ENCODE data around the gene GGA3.
"Not testable (repeated sequence)": the region's sequence is repeated elsewhere in the genome, so short reads cannot be mapped to it uniquely, and the experiment has no call there.

Gene GGA3

DNA sequence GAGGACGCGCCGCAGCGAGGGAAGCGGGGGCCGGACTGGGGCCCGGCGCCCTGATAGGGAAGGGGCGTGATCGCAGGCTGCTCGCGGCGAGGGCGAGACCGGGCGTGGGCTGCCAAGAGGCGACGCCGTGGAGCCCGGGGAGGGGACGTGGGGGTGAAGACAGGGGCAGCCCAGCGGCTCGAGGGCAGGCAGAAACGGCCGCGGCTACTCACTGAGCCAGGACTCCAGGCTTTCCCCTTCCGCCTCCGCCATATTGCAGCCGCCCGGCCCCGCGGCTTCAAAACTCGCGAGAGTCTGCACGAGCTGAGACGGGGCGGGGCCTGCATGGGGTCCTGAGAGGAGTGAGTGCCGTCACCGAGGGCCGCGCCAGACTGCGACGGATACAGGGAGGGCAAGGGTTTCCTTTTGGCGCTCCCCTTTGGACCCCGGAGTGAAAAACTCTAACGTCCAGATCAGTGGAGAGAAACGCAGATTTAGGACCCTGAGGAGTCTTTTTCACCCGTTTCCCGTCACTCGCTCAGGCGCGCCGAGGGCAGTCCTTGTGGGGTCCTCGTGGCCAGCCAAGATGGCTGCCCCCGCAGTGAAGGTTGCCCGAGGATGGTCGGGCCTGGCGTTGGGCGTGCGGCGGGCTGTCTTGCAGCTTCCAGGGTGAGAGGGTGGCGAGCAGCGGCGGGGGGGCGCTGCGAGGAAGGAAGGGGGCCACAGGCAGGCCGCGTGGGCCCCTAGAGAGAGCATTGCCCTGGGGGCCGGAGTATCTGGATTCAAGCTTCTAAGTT is at the start of gene GGA3, which contains the start of gene MRPS7:
GGA3 (minus strand) TSS at position 271 of the 776 bp plus-strand sequence; CDS start at position 252, 19 bp downstream.
MRPS7 (plus strand) TSS at position 544 of the 776 bp plus-strand sequence; CDS start at position 566, 22 bp downstream.
- DNase-seq, result peak; percentile 91 to 100 (median 95)

- no peak for DNase-seq
Observed at GRCh38 chr17:75308732-75309629, 47.6 kb upstream of the GGA3 start.

DNA sequence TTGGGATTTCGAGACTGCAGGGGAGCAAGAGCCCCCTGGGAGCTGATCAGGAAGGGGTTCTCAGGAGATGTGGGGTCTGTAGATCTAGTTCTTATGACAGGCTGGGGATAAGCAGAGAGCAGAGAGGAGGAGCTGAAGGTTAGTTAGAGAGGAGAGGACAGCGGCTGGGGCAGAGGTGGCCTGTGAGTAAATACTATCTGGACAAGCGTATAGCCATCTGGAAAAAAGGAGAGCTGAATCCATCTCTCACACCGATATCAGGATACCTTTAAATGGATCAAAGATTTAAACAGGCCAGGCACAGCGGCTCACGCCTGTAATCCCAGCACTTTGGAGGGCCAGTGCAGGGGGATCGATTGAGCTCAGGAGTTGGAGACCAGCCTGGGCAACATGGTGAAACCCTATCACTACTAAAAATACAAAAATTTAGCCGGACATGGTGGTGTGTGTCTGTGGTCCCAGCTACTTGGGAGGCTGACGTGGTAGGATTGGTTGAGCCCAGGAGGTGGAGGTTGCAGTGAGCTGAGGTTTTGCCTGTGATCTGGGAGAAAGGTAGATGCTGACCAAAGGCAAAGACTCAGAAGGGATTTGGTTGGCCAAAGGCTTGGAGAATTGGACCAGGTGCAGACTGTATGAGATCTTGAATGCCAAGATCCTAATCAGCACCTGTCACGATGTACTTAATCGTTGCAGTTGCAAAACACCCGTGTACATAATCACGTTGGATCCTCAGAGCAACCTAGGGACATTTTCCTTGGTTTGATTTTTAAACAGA is 46.7 kb upstream of the GGA3 start:
- DNase-seq, result no peak

GRCh38 chr17:75301502-75302206 is 40.2 kb upstream of the GGA3 start:
- DNase-seq, result no peak

- DNase-seq, result no peak
Observed at GRCh38 chr17:75301049-75301448, 39.6 kb upstream of the GGA3 start.

- no peak for DNase-seq
Observed at GRCh38 chr17:75300280-75300679, 38.9 kb upstream of the GGA3 start.

- DNase-seq, result no peak
Observed at GRCh38 chr17:75295201-75296158, 34.1 kb upstream of the GGA3 start.

DNA sequence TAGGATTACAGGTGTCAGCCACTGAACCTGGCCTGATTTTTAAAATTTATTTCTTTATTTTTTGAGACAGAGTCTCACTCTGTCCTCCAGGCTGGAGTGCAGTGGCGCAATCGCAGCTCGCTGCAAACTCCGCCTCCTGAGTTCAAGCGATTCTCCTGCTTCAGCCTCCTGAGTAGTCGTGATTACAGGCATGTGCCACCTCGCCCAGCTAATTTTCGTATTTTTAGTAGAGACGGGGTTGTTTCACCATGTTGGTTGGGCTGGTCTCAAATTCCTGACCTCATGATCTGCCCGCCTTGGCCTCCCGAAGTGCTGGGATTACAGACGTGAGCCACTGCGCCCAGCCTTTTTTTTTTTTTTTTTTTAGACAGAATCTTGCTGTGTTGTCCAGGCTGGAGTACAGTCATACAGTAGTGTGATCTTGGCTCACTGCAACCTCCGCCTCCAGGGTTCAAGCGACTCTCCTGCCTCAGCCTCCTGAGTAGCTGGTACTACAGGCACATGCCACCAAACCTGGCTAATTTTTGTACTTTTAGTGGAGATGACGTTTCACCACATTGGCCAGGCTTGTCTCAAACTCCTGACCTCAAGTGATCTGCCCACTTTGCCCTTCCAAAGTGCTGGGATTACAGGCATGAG is 31.5 kb upstream of the GGA3 start:
- not testable (repeated sequence) for DNase-seq

DNA sequence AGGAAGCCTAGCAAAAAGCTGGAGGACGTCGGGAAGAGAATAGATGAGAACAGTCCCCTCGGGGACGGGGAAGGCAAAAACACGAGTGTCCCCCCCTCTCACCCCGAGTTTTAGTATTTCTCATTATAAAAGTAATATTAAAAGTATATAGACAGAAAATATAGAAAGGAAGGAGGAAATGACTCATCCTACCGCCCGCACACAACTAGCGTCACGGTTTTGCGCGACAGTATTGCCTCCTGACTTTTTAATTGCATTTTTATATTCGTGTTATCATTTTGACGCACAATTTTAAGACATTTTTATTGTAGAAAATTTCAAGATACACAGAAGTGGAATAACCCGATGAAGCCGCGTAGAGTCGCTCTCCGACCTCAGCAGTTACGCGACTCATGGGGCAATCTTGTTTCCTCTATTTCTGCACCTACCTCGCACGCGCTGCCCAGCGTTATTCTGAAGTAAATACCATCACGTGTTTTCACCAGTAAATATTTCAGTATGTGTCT is 28.5 kb upstream of the GGA3 start:
- peak in 4 of 6 experiments; percentile 59 to 78 (median 68) for DNase-seq

DNA sequence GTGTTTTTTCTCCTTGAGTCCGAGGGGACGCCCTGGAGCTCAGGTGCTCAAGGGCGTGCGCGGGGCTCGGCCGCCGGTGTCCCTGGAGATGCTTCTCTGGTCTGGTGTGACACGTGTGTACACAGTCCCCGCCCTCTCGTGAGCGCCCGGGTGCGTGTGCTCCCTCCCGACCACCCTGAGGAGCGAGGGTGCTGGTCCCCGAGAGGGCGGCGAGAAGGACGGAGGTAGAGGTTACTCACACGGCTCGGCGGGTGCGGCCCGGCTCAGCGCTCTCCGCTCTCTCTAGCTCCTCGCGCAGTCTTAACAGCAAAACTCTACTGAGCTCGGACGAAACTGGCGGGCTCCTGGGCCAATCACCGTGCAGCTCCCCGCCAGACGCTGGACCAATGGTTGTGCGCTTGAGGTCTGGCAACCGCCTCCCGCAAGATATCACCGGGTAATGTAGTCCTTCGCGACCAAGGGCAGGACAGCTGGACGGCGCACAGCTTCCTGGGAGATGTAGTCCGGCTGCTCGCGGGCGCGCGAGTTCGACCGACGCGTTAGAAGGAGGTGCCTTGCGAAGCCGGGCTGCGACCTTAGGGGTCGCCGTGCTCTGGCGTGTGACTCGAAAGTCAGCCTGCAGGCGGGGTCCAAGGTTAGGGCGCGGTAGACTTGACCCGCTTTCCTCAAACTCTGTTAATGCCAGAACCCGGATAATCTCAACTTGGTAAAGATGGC is 27.9 kb upstream of the GGA3 start, which contains the start of gene SLC25A19:
SLC25A19 (minus strand) TSS at position 319 of the 717 bp plus-strand sequence. CDS start 2,669 bp downstream, outside the sequence.
- DNase-seq, result peak; percentile 89 to 97 (median 96)

DNA sequence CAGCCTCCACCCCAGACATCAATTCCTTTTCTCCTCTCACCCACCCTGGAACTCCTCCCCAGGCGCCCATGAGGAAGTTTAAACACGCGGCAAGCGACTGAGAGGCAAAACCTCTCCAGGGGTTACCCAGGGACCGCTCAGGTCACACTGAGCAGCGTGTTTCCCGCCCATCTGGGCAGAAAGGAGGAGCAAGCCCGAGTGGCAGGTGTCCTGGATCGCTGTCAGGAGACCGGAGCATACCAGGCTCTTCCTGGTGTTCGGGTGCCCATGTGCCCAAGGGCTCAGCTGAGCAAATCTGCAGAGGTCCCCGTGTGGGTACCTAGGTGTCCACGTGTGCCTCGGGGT is 27.3 kb upstream of the GGA3 start:
- DNase-seq, result peak; percentile 18 to 71 (median 56)

DNA sequence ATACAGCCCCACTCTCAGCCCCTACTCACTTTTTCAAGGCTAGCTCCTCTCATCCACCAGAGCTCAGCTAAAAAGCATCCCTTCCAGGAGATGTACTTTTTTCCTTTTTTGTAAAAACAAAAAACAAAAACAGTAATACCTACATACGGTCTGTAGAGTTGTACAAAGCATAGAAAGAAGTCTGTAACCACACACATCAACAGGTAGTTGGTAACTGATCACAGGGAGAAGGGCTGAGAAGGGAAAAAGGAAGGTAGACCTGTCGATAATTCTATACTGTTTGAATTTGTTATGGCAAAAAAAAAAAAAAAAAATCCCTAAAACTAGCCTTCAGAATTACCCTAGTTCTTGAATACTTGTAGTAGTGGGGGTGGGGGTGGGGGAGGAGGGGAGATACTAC is 27.0 kb upstream of the GGA3 start:
- no peak for DNase-seq

GRCh38 chr17:75287221-75287620 is 25.8 kb upstream of the GGA3 start:
- no peak for DNase-seq

DNA sequence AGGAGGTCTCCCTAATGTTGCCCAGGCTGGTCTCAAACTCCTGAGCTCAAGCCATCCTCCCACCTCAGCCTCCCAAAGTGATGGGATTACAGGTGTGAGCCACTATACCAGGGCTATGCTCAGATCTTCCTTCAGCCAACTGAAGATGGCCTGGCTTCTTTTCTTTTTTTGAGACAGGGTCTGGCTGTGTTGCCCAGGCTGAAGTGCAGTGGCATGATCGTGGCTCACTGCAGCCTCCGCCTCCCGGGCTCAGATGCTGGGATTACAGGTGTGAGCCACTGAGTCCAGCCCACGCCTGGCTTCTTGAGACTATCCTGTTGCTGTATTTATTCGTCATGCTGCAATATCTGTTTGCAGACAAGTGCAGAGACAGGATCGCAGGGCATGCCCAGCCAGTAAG is 23.7 kb upstream of the GGA3 start:
- no peak for DNase-seq

GRCh38 chr17:75280189-75280588 is 18.8 kb upstream of the GGA3 start:
- not testable (repeated sequence) for DNase-seq

DNA sequence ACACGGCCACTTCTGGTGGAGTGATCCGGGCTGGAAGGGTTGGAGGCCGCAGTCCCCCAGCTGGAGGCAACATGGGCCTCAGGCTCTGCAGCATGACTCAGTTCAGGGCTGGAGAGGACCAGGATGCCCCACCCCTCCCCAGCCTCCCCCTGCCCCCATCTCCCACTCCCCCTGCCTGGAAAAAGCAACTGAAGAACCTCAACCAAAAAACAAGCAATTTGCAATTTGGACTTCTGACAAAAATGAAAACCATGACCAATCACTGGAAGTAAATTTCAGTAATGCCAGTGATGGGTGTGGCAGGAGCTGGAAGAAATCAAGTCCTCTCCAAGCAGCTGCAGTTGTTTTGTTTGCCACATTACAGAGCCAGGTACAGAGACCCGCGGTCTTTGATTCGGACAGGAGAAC is 16.3 kb upstream of the GGA3 start:
- DNase-seq, result no peak

- DNase-seq, result no peak
Observed at GRCh38 chr17:75273977-75274708, 12.7 kb upstream of the GGA3 start.

DNA sequence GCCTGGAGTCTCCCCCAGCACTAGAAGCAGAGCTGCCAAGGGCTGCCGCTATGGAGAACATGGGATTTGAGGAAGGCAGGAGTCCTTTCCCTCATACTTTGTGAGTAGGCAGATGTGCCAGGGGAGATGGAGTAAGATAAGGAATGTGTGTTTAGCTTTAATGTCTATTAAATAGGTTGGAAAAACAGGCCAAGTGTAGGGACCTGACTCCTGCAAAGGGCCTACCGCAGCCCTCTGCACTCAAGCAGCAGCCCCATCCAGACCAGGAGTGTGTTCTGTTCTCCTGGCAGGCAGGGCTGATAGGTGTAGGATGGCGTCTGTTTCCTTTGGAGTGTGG is 11.4 kb upstream of the GGA3 start:
- DNase-seq, result no peak

Measured in stimulated activated naive CD4-positive, alpha-beta T cell (primary cell).